HepG2 (cell line): ENCODE data around the gene SIRT1. TPM values are rescaled to one million over a fixed set of nuclear protein-coding genes. Genes with fewer than 3 reads are reported as not detected.

ENCODE experiments used
- CHD4 ChIP-seq: fragments of 200-600 bp; sonication (generic); IDR thresholded peaks from 2 replicates; pipeline ENCODE4 v1.7.0; 2017; ENCODE audit warnings: mild to moderate bottlenecking, low read length, borderline replicate concordance
- FOXA3 ChIP-seq: IDR thresholded peaks from 2 replicates; pipeline ENCODE4 v1.6.1; 2016; ENCODE audit warnings: missing genetic modification reagents, missing compliant biosample characterization
- ISX ChIP-seq: sonication (generic); formaldehyde crosslinking; conservative IDR thresholded peaks from 2 replicates; pipeline ENCODE4 v1.5.0; 2020; ENCODE audit warnings: missing genetic modification reagents
- KMT2B ChIP-seq: IDR thresholded peaks from 2 replicates; pipeline ENCODE4 v1.6.1; 2016; ENCODE audit warnings: missing genetic modification reagents, missing compliant biosample characterization
- MLLT10 ChIP-seq: sonication (generic); formaldehyde crosslinking; IDR thresholded peaks from 2 replicates; pipeline ENCODE4 v1.4.0; 2020; ENCODE audit warnings: missing genetic modification reagents
- MYNN ChIP-seq: sonication (generic); formaldehyde crosslinking; IDR thresholded peaks from 2 replicates; pipeline ENCODE4 v1.4.0; 2020; ENCODE audit warnings: mild to moderate bottlenecking, low read depth, missing genetic modification reagents
- NFIC ChIP-seq: IDR thresholded peaks from 2 replicates; pipeline ENCODE4 v1.6.1; 2012; ENCODE audit warnings: mild to moderate bottlenecking, low read length, inconsistent platforms
- NFKB2 ChIP-seq: sonication (generic); formaldehyde crosslinking; IDR thresholded peaks from 2 replicates; pipeline ENCODE4 v1.4.0; 2020; ENCODE audit warnings: missing genetic modification reagents, borderline replicate concordance
- SOX6 ChIP-seq, 2 experiments: fragments of 450-650 bp in 1 of 2; sonication (generic) in 1 of 2; formaldehyde crosslinking in 1 of 2; IDR thresholded peaks; 2 replicates each; pipeline versions ENCODE4 v1.4.0 to v1.6.1; 2017 to 2020; ENCODE audit warnings: antibody characterized with exemption in 1 of 2, mild to moderate bottlenecking in 1 of 2, missing genetic modification reagents in 1 of 2
- SPEN ChIP-seq: sonication (generic); formaldehyde crosslinking; IDR thresholded peaks from 2 replicates; pipeline ENCODE4 v1.5.1; 2020; ENCODE audit warnings: low read depth, mild to moderate bottlenecking, missing genetic modification reagents
- SUZ12 ChIP-seq: fragments of 150-350 bp; IDR thresholded peaks from 2 replicates; pipeline ENCODE4 v1.6.1; 2014; ENCODE audit warnings: low read depth, low read length
- ZNF101 ChIP-seq: sonication (generic); formaldehyde crosslinking; IDR thresholded peaks from 2 replicates; pipeline ENCODE4 v1.4.0; 2020; ENCODE audit warnings: mild to moderate bottlenecking, low read depth, missing genetic modification reagents, borderline replicate concordance
- ZNF224 ChIP-seq: sonication (generic); formaldehyde crosslinking; IDR thresholded peaks from 2 replicates; pipeline ENCODE4 v1.5.0; 2020; ENCODE audit warnings: mild to moderate bottlenecking, missing genetic modification reagents
- ZNF260 ChIP-seq: sonication (generic); formaldehyde crosslinking; IDR thresholded peaks from 2 replicates; pipeline ENCODE4 v1.4.0; 2020; ENCODE audit warnings: missing genetic modification reagents, low read depth, mild to moderate bottlenecking, borderline replicate concordance
- ZNF75D ChIP-seq: sonication (generic); formaldehyde crosslinking; IDR thresholded peaks from 2 replicates; pipeline ENCODE4 v1.8.1; 2023; ENCODE audit warnings: missing genetic modification reagents, mild to moderate bottlenecking, borderline replicate concordance
- polyA plus RNA-seq, 8 experiments: library from polyadenylated mRNA; depleted of rRNA in 3 of 8; stranded (reverse) in 7 of 8; unstranded in 1 of 8; fragments of >200 nt; fragmentation: Illumina TruSeq in 4 of 8; extraction: Trizol in 4 of 8; gene quantifications; 2 replicates each; pipeline versions ENCODE4 v1.2.1 to v1.2.3, GENCODE V29; 2011 to 2016; ENCODE audit warnings: low read depth in 4 of 8, missing spikeins in 1 of 8, mixed read lengths in 1 of 8; ENCODE audit not compliant: insufficient read depth in 1 of 8
- total RNA-seq, 5 experiments: library from RNA; depleted of rRNA; stranded (reverse); fragments of >200 nt; fragmentation: Illumina TruSeq; extraction: Trizol; gene quantifications; 2 replicates each; pipeline ENCODE4 v1.2.3, GENCODE V29; 2016; ENCODE audit warnings: low read depth in 1 of 5
- TF ChIP-seq, protein P1 (sequence below): IDR thresholded peaks from 2 replicates; pipeline ENCODE4 v1.6.1; 2016; ENCODE audit warnings: low read depth, missing genetic modification reagents, missing compliant biosample characterization
- TF ChIP-seq, protein P2 (sequence below): sonication (generic); formaldehyde crosslinking; IDR thresholded peaks from 2 replicates; pipeline ENCODE4 v1.4.0; 2020; ENCODE audit warnings: missing genetic modification reagents
- TF ChIP-seq, protein P3 (sequence below): sonication (generic); formaldehyde crosslinking; IDR thresholded peaks from 2 replicates; pipeline ENCODE4 v1.8.0; 2022; ENCODE audit warnings: missing genetic modification reagents, mild to moderate bottlenecking, moderate library complexity, borderline replicate concordance
- TF ChIP-seq, protein P4 (sequence below): sonication (generic); formaldehyde crosslinking; conservative IDR thresholded peaks from 2 replicates; pipeline ENCODE4 v1.4.0; 2020; ENCODE audit warnings: missing genetic modification reagents

SIRT1 gene
- total and polyA plus RNA-seq, 2 of the 13 experiments (the other 11 are each of a cell fraction or from before 2014, with no cell fraction given): 9.4 to 10.2 TPM

DNA sequence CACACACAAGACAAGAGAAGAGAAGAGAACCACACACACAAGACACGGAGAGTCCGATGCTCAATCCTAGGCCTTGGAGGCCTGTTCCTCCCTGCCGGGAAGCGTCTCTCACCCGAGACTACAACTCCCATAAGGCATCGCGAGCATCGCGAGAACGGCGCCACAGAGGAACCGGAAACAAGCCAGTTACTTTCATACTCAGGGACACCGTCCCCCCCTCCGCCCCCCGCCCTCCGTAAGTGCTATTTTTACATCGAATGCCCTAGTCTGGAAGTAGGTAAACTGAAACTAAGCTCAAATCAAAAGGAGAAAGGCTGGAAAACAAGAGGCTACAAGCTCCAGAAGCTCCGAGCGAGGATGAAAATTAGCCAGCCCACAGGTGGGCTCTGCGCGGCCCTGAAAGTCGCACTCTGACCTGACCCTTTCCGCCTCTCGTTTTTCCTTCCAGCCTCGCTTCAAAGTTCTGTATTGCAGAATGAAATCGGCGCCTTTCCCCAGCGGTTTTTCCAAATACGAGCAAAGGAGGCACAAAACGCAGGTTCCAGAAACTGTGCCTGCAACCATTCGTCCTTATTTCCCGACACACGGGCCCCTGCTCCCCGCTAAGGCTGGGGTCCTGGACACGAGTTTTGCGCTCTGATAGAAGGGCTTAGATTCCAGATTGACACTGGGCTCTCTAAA lies 35.0 kb upstream of the SIRT1 start (continued):
- TF ChIP-seq, protein P1, sequence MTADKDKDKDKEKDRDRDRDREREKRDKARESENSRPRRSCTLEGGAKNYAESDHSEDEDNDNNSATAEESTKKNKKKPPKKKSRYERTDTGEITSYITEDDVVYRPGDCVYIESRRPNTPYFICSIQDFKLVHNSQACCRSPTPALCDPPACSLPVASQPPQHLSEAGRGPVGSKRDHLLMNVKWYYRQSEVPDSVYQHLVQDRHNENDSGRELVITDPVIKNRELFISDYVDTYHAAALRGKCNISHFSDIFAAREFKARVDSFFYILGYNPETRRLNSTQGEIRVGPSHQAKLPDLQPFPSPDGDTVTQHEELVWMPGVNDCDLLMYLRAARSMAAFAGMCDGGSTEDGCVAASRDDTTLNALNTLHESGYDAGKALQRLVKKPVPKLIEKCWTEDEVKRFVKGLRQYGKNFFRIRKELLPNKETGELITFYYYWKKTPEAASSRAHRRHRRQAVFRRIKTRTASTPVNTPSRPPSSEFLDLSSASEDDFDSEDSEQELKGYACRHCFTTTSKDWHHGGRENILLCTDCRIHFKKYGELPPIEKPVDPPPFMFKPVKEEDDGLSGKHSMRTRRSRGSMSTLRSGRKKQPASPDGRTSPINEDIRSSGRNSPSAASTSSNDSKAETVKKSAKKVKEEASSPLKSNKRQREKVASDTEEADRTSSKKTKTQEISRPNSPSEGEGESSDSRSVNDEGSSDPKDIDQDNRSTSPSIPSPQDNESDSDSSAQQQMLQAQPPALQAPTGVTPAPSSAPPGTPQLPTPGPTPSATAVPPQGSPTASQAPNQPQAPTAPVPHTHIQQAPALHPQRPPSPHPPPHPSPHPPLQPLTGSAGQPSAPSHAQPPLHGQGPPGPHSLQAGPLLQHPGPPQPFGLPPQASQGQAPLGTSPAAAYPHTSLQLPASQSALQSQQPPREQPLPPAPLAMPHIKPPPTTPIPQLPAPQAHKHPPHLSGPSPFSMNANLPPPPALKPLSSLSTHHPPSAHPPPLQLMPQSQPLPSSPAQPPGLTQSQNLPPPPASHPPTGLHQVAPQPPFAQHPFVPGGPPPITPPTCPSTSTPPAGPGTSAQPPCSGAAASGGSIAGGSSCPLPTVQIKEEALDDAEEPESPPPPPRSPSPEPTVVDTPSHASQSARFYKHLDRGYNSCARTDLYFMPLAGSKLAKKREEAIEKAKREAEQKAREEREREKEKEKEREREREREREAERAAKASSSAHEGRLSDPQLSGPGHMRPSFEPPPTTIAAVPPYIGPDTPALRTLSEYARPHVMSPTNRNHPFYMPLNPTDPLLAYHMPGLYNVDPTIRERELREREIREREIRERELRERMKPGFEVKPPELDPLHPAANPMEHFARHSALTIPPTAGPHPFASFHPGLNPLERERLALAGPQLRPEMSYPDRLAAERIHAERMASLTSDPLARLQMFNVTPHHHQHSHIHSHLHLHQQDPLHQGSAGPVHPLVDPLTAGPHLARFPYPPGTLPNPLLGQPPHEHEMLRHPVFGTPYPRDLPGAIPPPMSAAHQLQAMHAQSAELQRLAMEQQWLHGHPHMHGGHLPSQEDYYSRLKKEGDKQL (CRISPR knock-in tag): no peak
- no peak for TF ChIP-seq NFKB2 (CRISPR knock-in tag)
- TF ChIP-seq SOX6 (IDR thresholded peaks at IDR 0.05): no peak
- TF ChIP-seq SOX6 (CRISPR knock-in tag; IDR thresholded peaks at IDR 0.05): peak; percentile 50; the same call in 1 of the 2 replicates
- no peak for TF ChIP-seq MYNN
- TF ChIP-seq SUZ12: peak; percentile 72
- TF ChIP-seq NFIC: 0 out of 2 replicates have a peak, but pooled peaks have one; percentile 27
- TF ChIP-seq, protein P2, sequence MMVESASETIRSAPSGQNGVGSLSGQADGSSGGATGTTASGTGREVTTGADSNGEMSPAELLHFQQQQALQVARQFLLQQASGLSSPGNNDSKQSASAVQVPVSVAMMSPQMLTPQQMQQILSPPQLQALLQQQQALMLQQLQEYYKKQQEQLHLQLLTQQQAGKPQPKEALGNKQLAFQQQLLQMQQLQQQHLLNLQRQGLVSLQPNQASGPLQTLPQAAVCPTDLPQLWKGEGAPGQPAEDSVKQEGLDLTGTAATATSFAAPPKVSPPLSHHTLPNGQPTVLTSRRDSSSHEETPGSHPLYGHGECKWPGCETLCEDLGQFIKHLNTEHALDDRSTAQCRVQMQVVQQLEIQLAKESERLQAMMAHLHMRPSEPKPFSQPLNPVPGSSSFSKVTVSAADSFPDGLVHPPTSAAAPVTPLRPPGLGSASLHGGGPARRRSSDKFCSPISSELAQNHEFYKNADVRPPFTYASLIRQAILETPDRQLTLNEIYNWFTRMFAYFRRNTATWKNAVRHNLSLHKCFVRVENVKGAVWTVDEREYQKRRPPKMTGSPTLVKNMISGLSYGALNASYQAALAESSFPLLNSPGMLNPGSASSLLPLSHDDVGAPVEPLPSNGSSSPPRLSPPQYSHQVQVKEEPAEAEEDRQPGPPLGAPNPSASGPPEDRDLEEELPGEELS (CRISPR knock-in tag): no peak
- TF ChIP-seq ISX (CRISPR knock-in tag): no peak
- TF ChIP-seq ZNF224 (CRISPR knock-in tag): peak; percentile 72; the same call in 1 of the 2 replicates
- TF ChIP-seq KMT2B (CRISPR knock-in tag): peak; percentile 77
- no peak for TF ChIP-seq CHD4
- TF ChIP-seq, protein P3, sequence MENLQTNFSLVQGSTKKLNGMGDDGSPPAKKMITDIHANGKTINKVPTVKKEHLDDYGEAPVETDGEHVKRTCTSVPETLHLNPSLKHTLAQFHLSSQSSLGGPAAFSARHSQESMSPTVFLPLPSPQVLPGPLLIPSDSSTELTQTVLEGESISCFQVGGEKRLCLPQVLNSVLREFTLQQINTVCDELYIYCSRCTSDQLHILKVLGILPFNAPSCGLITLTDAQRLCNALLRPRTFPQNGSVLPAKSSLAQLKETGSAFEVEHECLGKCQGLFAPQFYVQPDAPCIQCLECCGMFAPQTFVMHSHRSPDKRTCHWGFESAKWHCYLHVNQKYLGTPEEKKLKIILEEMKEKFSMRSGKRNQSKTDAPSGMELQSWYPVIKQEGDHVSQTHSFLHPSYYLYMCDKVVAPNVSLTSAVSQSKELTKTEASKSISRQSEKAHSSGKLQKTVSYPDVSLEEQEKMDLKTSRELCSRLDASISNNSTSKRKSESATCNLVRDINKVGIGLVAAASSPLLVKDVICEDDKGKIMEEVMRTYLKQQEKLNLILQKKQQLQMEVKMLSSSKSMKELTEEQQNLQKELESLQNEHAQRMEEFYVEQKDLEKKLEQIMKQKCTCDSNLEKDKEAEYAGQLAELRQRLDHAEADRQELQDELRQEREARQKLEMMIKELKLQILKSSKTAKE (CRISPR knock-in tag): no peak
- no peak for TF ChIP-seq MLLT10 (CRISPR knock-in tag)
- TF ChIP-seq, protein P4, sequence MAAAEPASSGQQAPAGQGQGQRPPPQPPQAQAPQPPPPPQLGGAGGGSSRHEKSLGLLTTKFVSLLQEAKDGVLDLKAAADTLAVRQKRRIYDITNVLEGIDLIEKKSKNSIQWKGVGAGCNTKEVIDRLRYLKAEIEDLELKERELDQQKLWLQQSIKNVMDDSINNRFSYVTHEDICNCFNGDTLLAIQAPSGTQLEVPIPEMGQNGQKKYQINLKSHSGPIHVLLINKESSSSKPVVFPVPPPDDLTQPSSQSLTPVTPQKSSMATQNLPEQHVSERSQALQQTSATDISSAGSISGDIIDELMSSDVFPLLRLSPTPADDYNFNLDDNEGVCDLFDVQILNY (CRISPR knock-in tag): no peak
- peak; percentile 11; the same call in 1 of the 2 replicates for TF ChIP-seq FOXA3
- TF ChIP-seq SPEN (CRISPR knock-in tag): peak; percentile 83
- no peak for TF ChIP-seq ZNF75D (CRISPR knock-in tag)
- TF ChIP-seq ZNF260: no peak
- no peak for TF ChIP-seq ZNF101 (CRISPR knock-in tag)
